HL-60 (cell line): ENCODE measurements around the gene IWS1.

Source experiments
- DNase-seq, 2 experiments: peaks; one replicate each; pipeline ENCODE4 v3.0.0-alpha.2; 2010 to 2020; ENCODE audit warnings: low read depth in 1 of 2, low spot score in 1 of 2
- H3K27ac ChIP-seq: fragments of 250-450 bp; sonication (Bioruptor Pico); replicated peaks from 2 replicates; pipeline ENCODE4 v1.5.1; 2020; ENCODE audit warnings: mild to moderate bottlenecking, moderate library complexity
- H3K27me3 ChIP-seq: fragments of 250-450 bp; sonication (Bioruptor Pico); 2 replicates; pipeline ENCODE4 v1.5.1; 2021; ENCODE audit warnings: mild to moderate bottlenecking, moderate library complexity; ENCODE audit not compliant: insufficient read depth, poor library complexity, severe bottlenecking
- H3K4me3 ChIP-seq: replicated peaks from 2 replicates; pipeline ENCODE4 v1.5.1; 2011; ENCODE audit warnings: mild to moderate bottlenecking, control low read depth, low read length; ENCODE audit not compliant: insufficient read depth
- CTCF ChIP-seq: IDR thresholded peaks from one replicate; pipeline ENCODE4 v1.5.1; 2011; ENCODE audit warnings: low read length, control low read depth, inconsistent platforms; ENCODE audit not compliant: insufficient read depth
- GABPA ChIP-seq: IDR thresholded peaks from 2 replicates; pipeline ENCODE4 v1.6.1; 2012; ENCODE audit warnings: low read depth
- POLR2AphosphoS5 ChIP-seq: IDR thresholded peaks from 2 replicates; pipeline ENCODE4 v1.6.1; 2012; ENCODE audit warnings: low read depth
- SPI1 ChIP-seq: IDR thresholded peaks from 2 replicates; pipeline ENCODE4 v1.6.1; 2012; ENCODE audit warnings: low read depth, mild to moderate bottlenecking, borderline replicate concordance
- TF ChIP-seq, protein P1 (sequence below): IDR thresholded peaks from 2 replicates; pipeline ENCODE4 v1.6.1; 2012; ENCODE audit warnings: low read depth; ENCODE audit not compliant: insufficient replicate concordance

The IWS1 gene

DNA sequence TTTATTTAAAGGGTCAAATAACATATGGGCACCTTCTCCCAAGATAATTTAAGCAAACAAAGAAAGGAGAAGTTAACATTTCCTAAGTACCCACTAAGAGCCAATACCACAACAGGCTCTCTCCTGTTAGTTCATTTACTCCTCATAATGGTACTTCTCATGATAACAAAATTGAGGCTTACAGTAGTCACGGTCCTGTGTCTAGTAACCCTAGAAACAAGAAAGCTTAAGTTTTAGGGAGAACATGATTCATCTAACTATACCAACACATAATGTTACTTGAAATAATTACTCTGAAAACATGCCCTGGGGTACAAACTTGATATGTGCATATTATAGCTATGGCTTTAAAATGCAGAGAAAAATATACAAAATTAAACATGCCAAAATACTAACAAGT is 19.8 kb downstream of the IWS1 start:
- DNase-seq = no peak
- H3K4me3 ChIP-seq = no peak overlapping the region
- TF ChIP-seq CTCF (no peak), POLR2AphosphoS5 (no peak), SPI1 (no peak), GABPA (no peak)
- TF ChIP-seq, protein P1, sequence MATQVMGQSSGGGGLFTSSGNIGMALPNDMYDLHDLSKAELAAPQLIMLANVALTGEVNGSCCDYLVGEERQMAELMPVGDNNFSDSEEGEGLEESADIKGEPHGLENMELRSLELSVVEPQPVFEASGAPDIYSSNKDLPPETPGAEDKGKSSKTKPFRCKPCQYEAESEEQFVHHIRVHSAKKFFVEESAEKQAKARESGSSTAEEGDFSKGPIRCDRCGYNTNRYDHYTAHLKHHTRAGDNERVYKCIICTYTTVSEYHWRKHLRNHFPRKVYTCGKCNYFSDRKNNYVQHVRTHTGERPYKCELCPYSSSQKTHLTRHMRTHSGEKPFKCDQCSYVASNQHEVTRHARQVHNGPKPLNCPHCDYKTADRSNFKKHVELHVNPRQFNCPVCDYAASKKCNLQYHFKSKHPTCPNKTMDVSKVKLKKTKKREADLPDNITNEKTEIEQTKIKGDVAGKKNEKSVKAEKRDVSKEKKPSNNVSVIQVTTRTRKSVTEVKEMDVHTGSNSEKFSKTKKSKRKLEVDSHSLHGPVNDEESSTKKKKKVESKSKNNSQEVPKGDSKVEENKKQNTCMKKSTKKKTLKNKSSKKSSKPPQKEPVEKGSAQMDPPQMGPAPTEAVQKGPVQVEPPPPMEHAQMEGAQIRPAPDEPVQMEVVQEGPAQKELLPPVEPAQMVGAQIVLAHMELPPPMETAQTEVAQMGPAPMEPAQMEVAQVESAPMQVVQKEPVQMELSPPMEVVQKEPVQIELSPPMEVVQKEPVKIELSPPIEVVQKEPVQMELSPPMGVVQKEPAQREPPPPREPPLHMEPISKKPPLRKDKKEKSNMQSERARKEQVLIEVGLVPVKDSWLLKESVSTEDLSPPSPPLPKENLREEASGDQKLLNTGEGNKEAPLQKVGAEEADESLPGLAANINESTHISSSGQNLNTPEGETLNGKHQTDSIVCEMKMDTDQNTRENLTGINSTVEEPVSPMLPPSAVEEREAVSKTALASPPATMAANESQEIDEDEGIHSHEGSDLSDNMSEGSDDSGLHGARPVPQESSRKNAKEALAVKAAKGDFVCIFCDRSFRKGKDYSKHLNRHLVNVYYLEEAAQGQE = no peak
- peak overlapping the region; percentile 0; the same call in 1 of the 2 replicates for H3K27ac ChIP-seq
- no peaks in the 10 kb centered on the region for H3K27me3 ChIP-seq

DNA sequence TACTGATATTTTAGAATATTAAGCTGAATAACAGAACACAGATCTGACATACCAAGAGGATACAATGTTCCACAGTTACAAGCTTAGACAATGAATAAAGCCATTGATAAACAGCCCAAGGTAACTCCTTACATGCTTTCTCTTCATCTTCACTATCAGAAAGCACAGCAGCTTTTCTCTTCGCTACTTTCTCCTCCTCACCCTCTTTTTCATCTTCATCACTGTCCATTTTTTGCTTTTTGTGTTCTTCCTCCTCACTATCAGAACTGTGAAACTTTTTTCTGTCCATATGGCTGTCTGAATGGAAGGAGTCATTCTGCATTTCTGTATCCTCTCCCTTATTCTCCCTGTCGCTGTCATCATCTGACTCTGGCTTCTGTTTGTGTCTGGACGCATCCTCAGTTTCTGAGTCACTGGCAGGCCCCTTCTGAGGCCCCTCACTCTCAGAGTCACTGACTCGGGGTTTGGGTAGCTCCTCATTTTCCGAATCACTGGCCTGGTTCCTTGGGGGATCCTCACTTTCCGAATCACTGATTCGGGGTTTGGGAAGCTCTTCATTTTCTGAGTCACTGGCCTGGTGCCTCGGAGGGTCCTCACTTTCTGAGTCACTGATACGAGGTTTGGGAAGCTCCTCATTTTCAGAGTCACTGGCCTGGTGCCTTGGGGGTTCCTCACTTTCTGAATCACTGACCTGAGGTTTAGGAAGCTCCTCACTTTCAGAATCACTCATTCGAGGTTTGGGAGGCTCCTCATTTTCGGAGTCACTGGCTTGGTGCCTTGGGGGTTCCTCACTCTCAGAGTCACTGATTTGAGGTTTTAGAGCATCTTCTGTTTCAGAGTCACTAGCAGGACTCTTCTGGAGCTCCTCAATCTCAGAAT is 21.5 kb downstream of the IWS1 start:
- TF ChIP-seq POLR2AphosphoS5 (no peak), CTCF (no peak), SPI1 (no peak), GABPA (no peak)
- TF ChIP-seq, protein P1 = no peak
- H3K27ac ChIP-seq = no peak overlapping the region

DNA sequence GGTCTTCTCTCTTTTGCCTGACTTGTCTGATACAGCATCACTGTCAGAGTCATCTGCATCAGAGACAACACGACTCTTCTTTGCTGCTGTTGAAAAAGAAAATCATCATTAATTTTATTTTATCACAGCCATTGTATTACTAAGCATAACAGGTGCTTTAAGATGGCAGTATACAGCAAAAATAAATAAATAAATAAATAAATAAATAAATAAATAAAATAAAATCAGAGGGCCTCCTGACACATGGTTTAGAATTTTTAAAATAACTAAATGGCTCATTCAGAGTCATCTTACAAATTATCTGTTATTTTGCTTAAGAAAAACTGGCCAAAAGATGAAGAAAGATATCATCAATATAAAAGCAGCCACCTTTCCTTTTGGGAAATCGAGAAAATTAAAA is 22.8 kb downstream of the IWS1 start:
- H3K27me3 ChIP-seq = no peaks in the 10 kb centered on the region
- no peak for TF ChIP-seq SPI1
- TF ChIP-seq POLR2AphosphoS5 = no peak
- TF ChIP-seq GABPA = no peak
- no peak for TF ChIP-seq CTCF
- TF ChIP-seq, protein P1 = no peak

More for the DNA sequence above, 21.5 kb downstream of the IWS1 start:
- Histone ChIP-seq H3K4me3 (no peak overlapping the region), H3K27me3 (no peaks in the 10 kb centered on the region)
- DNase-seq = no peak

More for the DNA sequence above, 22.8 kb downstream of the IWS1 start:
- no peak for DNase-seq
- Histone ChIP-seq H3K4me3 (no peak overlapping the region), H3K27ac (no peak overlapping the region)
